ENCODE data around the gene PCSK2.

GRCh38 chr20:17446171-17446570 is 219.3 kb downstream of the PCSK2 start:
- TF ChIP-seq POLR2A (IDR thresholded peaks at IDR 0.05), result no peak
- no peak for TF ChIP-seq CTCF (IDR thresholded peaks at IDR 0.05)
- no peak for TF ChIP-seq POLR2AphosphoS5 (IDR thresholded peaks at IDR 0.05)
